PFSK-1 (cell line): ENCODE data around the gene SYT6.

Experiments used
- REST ChIP-seq, 2 experiments: IDR thresholded peaks; 2 replicates each; pipeline versions ENCODE4 v1.6.1 to v1.8.0; 2011 to 2012; ENCODE audit warnings: low read depth in 2 of 2, low read length in 2 of 2, control low read depth in 1 of 2, inconsistent platforms in 1 of 2, mild to moderate bottlenecking in 1 of 2, moderate library complexity in 1 of 2; ENCODE audit not compliant: insufficient read depth in 1 of 2
- SIN3A ChIP-seq: IDR thresholded peaks from 2 replicates; pipeline ENCODE4 v1.6.1; 2012; ENCODE audit warnings: mild to moderate bottlenecking, low read length, moderate library complexity, borderline replicate concordance; ENCODE audit not compliant: insufficient read depth
- TAF1 ChIP-seq: IDR thresholded peaks from 2 replicates; pipeline ENCODE4 v1.6.1; 2012; ENCODE audit warnings: low read length, control low read depth, borderline replicate concordance; ENCODE audit not compliant: insufficient read depth

GRCh38 chr1:114111731-114112641 lies 41.7 kb downstream of the SYT6 start:
- TF ChIP-seq SIN3A = no peak
- TF ChIP-seq TAF1 = no peak
- no peak for TF ChIP-seq REST (IDR thresholded peaks at IDR 0.05; ENCODE audit: insufficient read depth in 1 of 2, low read depth in 2 of 2, low read length in 2 of 2)
